Tibial artery (tissue), 4 donors: ENCODE data around the gene TNKS1BP1.

Experiments
- DNase-seq, 2 donors: peaks; one replicate each; pipeline ENCODE4 v3.0.0-alpha.2; 2019
- H3K27ac ChIP-seq, 2 donors: fragments of 200-600 bp; sonication (generic) in 1 of 2; 1 replicate in 1 of 2; 2 replicates in 1 of 2; pipeline ENCODE4 v1.5.1; 2018 to 2019; ENCODE audit warnings: mild to moderate bottlenecking in 1 of 2
- H3K27me3 ChIP-seq, 2 donors: fragments of 200-600 bp; sonication (generic) in 1 of 2; one replicate each; pipeline versions ENCODE4 v1.5.1 to v1.6.0; 2016 to 2019
- H3K36me3 ChIP-seq, 3 donors: fragments of 200-600 bp; sonication (generic) in 2 of 3; one replicate each; pipeline ENCODE4 v1.5.1; 2016 to 2019; ENCODE audit warnings: mild to moderate bottlenecking in 2 of 3
- H3K4me1 ChIP-seq, 4 donors: fragments of 200-600 bp; sonication (generic) in 2 of 4; 1 replicate in 3 of 4; 2 replicates in 1 of 4; pipeline ENCODE4 v1.5.1; 2016 to 2019
- H3K4me3 ChIP-seq, 2 donors: fragments of 200-600 bp; sonication (generic) in 1 of 2; 1 replicate in 1 of 2; 2 replicates in 1 of 2; pipeline ENCODE4 v1.5.1; 2018 to 2019; ENCODE audit warnings: mild to moderate bottlenecking in 2 of 2
- H3K9me3 ChIP-seq, 3 donors: fragments of 200-600 bp; sonication (generic) in 1 of 3; one replicate each; pipeline ENCODE4 v1.5.1; 2016 to 2019
- CTCF ChIP-seq, 2 experiments: fragments of 200-600 bp in 1 of 2; fragments of 450-650 bp in 1 of 2; IDR thresholded peaks; one replicate each; pipeline ENCODE4 v1.5.1; 2017 to 2019; ENCODE audit warnings: antibody characterized with exemption in 2 of 2, mild to moderate bottlenecking in 1 of 2, moderate library complexity in 1 of 2
- intact Hi-C: fragments of 100-400 bp; cut with DNase I; formaldehyde crosslinking; loops from one replicate; pipeline ENCODE4 v1.15.0; 2023; ENCODE audit warnings: low total_unique reads

TNKS1BP1 gene

GRCh38 chr11:57324886-57325734, at the start of gene TNKS1BP1:
TSS of gene TNKS1BP1 (minus strand) at chr11:57324952. CDS start at chr11:57321885, 3,067 bp downstream.
- Histone ChIP-seq H3K4me1 (peaks cover 4 to 48% (median 39%) of the 10 kb centered on the region in 4 donors), H3K27me3 (no peaks in the 10 kb centered on the region), H3K9me3 (no peaks in the 10 kb centered on the region), H3K4me3 (peak within 1 kb of the TSS; percentile 81 to 92), H3K36me3 (peaks cover 37 to 47% (median 44%) of the 10 kb centered on the region in 3 donors), H3K27ac (peak within 1 kb of the TSS; percentile 94 to 98)
- intact Hi-C loops = no loop called here
- no peak for TF ChIP-seq CTCF (IDR thresholded peaks at IDR 0.05)
- DNase-seq = peak; percentile 99 to 100

- no peak overlapping the region for H3K4me3 ChIP-seq
- no peaks in the 10 kb centered on the region for H3K4me1 ChIP-seq
- no peaks in the 10 kb centered on the region for H3K36me3 ChIP-seq
- TF ChIP-seq CTCF (IDR thresholded peaks at IDR 0.05) = no peak
- H3K9me3 ChIP-seq = no peaks in the 10 kb centered on the region
- H3K27me3 ChIP-seq = peaks cover 0 to 29% of the 10 kb centered on the region in 2 donors
- DNase-seq = no peak
- no peak overlapping the region for H3K27ac ChIP-seq
- intact Hi-C loops = no loop called here
Observed at GRCh38 chr11:57373146-57373545, 48.4 kb upstream of the TNKS1BP1 start.

GRCh38 chr11:57370941-57371340, 46.2 kb upstream of the TNKS1BP1 start:
- H3K4me3 ChIP-seq = no peak overlapping the region
- intact Hi-C loops = no loop called here

GRCh38 chr11:57370251-57370650, 45.5 kb upstream of the TNKS1BP1 start:
- intact Hi-C loops = no loop called here
- Histone ChIP-seq H3K4me1 (no peaks in the 10 kb centered on the region), H3K36me3 (no peaks in the 10 kb centered on the region), H3K9me3 (no peaks in the 10 kb centered on the region), H3K27me3 (peaks cover 0 to 20% of the 10 kb centered on the region in 2 donors), H3K4me3 (no peak overlapping the region), H3K27ac (no peak overlapping the region)
- TF ChIP-seq CTCF (IDR thresholded peaks at IDR 0.05) = no peak
- DNase-seq = no peak

More at GRCh38 chr11:57370941-57371340, 46.2 kb upstream of the TNKS1BP1 start:
- no peak overlapping the region for H3K27ac ChIP-seq
- no peaks in the 10 kb centered on the region for H3K4me1 ChIP-seq
- TF ChIP-seq CTCF (IDR thresholded peaks at IDR 0.05) = no peak
- no peaks in the 10 kb centered on the region for H3K36me3 ChIP-seq
- peaks cover 0 to 20% of the 10 kb centered on the region in 2 donors for H3K27me3 ChIP-seq
- no peaks in the 10 kb centered on the region for H3K9me3 ChIP-seq
- DNase-seq = no peak

GRCh38 chr11:57368845-57369232, 44.1 kb upstream of the TNKS1BP1 start:
- Histone ChIP-seq H3K27ac (no peak overlapping the region), H3K4me3 (no peak overlapping the region), H3K27me3 (peaks cover 0 to 20% of the 10 kb centered on the region in 2 donors), H3K9me3 (no peaks in the 10 kb centered on the region), H3K4me1 (no peaks in the 10 kb centered on the region), H3K36me3 (no peaks in the 10 kb centered on the region)
- no peak for DNase-seq
- TF ChIP-seq CTCF (IDR thresholded peaks at IDR 0.05) = no peak
- intact Hi-C loops = no loop called here
